Keratinocyte (primary cell): ENCODE data around the gene FAU. TPM values are rescaled to one million over a fixed set of nuclear protein-coding genes. Genes with fewer than 3 reads are reported as not detected.

ENCODE experiments used
- DNase-seq: peaks from one replicate; pipeline ENCODE4 v3.0.0-alpha.2; 2011; ENCODE audit warnings: low read depth, missing footprints, low spot score
- FAIRE-seq: peaks from 2 replicates; lab custom pipeline; 2011; peaks lifted over from hg19 to GRCh38; lab: Jason Lieb, UNC
- H2AFZ ChIP-seq: 2 replicates; pipeline ENCODE4 v1.6.0; 2012; ENCODE audit warnings: low read length, control low read depth, inconsistent platforms; ENCODE audit not compliant: control insufficient read depth
- H3K27ac ChIP-seq: 2 replicates; pipeline ENCODE4 v1.5.1; 2011; ENCODE audit warnings: low read length; ENCODE audit not compliant: control insufficient read depth, insufficient read depth
- H3K27me3 ChIP-seq: 3 replicates; pipeline ENCODE4 v1.6.0; 2011; ENCODE audit warnings: low read length; ENCODE audit not compliant: control insufficient read depth, insufficient read depth; ENCODE audit errors: extremely low read depth
- H3K36me3 ChIP-seq, 2 experiments: 2 replicates in 1 of 2; 3 replicates in 1 of 2; pipeline ENCODE4 v1.5.1; 2011; ENCODE audit warnings: low read length in 2 of 2, mild to moderate bottlenecking in 1 of 2; ENCODE audit not compliant: control insufficient read depth in 2 of 2, insufficient read depth in 2 of 2; ENCODE audit errors: extremely low read depth in 1 of 2
- H3K4me1 ChIP-seq: 3 replicates; pipeline ENCODE4 v1.5.1; 2011; ENCODE audit warnings: low read length; ENCODE audit not compliant: control insufficient read depth, insufficient read depth; ENCODE audit errors: extremely low read depth
- H3K4me2 ChIP-seq: 3 replicates; pipeline ENCODE4 v1.6.0; 2011; ENCODE audit warnings: low read depth, low read length; ENCODE audit not compliant: control insufficient read depth, insufficient read depth; ENCODE audit errors: extremely low read depth
- H3K4me3 ChIP-seq, 3 experiments: fragments of 200-600 bp in 1 of 3; sonication (generic) in 1 of 3; 2 replicates in 2 of 3; 3 replicates in 1 of 3; pipeline ENCODE4 v1.5.1; 2011 to 2016; ENCODE audit warnings: low read length in 3 of 3, mild to moderate bottlenecking in 3 of 3, control low read depth in 2 of 3, inconsistent platforms in 1 of 3, low read depth in 1 of 3, mixed read lengths in 1 of 3, mixed run types in 1 of 3, moderate library complexity in 1 of 3; ENCODE audit not compliant: control insufficient read depth in 2 of 3, insufficient read depth in 2 of 3; ENCODE audit errors: extremely low read depth in 1 of 3
- H3K79me2 ChIP-seq: 2 replicates; pipeline ENCODE4 v1.6.0; 2012; ENCODE audit warnings: low read length; ENCODE audit not compliant: control insufficient read depth, insufficient read depth
- H3K9ac ChIP-seq: 3 replicates; pipeline ENCODE4 v1.6.0; 2011; ENCODE audit warnings: low read length; ENCODE audit not compliant: control insufficient read depth, insufficient read depth; ENCODE audit errors: extremely low read depth
- H3K9me1 ChIP-seq: 3 replicates; pipeline ENCODE4 v1.6.0; 2011; ENCODE audit warnings: low read length; ENCODE audit not compliant: control insufficient read depth, insufficient read depth; ENCODE audit errors: extremely low read depth
- H3K9me3 ChIP-seq: 2 replicates; pipeline ENCODE4 v1.5.1; 2012; ENCODE audit warnings: low read depth, low read length; ENCODE audit not compliant: control insufficient read depth
- H4K20me1 ChIP-seq: 3 replicates; pipeline ENCODE4 v1.6.0; 2011; ENCODE audit warnings: low read length; ENCODE audit not compliant: control insufficient read depth, insufficient read depth; ENCODE audit errors: extremely low read depth
- CTCF ChIP-seq, 3 experiments: IDR thresholded peaks in 1 of 3; conservative IDR thresholded peaks in 1 of 3; optimal IDR thresholded peaks in 1 of 3; 2 replicates in 2 of 3; 3 replicates in 1 of 3; pipeline versions ENCODE3 to v1.5.1; 2011; ENCODE audit warnings: low read length in 3 of 3, mild to moderate bottlenecking in 3 of 3, moderate library complexity in 2 of 3, control low read depth in 1 of 3, inconsistent platforms in 1 of 3; ENCODE audit not compliant: insufficient read depth in 2 of 3; ENCODE audit errors: extremely low read depth in 1 of 3
- EZH2 ChIP-seq: IDR thresholded peaks from one replicate; pipeline ENCODE4 v1.6.1; 2012; ENCODE audit warnings: inconsistent platforms, mild to moderate bottlenecking, low read length, moderate library complexity
- dilution Hi-C: fragments of 300-500 bp; cut with MboI; formaldehyde crosslinking; loops from one replicate; pipeline ENCODE4 v1.7.0; 2020; ENCODE audit warnings: low sequenced_read_pairs; ENCODE audit not compliant: extremely low pct_ligation_motif_present
- polyA plus RNA-seq, 5 experiments: library from polyadenylated mRNA; depleted of rRNA in 3 of 5; stranded (reverse) in 3 of 5; stranded (forward) in 1 of 5; unstranded in 1 of 5; fragments of >200 nt; gene quantifications; 1 replicate in 1 of 5; 2 replicates in 3 of 5; 3 replicates in 1 of 5; pipeline versions ENCODE4 v1.2.1 to v1.2.3, GENCODE V29; 2011 to 2012; ENCODE audit warnings: missing spikeins in 2 of 5, low read depth in 1 of 5, low replicate concordance in 1 of 5

The FAU gene
- polyA plus RNA-seq, 1 donor (not counting 4 experiments of a cell fraction or from before 2014, with no cell fraction given), result 452 TPM

DNA sequence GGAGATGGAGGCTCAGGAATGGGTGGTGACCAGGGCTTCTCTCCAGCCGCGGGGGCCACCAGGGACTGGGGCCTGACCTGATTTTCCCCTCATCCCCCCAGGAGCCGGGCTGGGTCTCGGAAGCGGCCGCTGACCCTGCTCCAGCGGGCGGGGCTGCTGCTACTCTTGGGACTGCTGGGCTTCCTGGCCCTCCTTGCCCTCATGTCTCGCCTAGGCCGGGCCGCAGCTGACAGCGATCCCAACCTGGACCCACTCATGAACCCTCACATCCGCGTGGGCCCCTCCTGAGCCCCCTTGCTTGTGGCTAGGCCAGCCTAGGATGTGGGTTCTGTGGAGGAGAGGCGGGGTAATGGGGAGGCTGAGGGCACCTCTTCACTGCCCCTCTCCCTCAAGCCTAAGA, 34.1 kb downstream of the FAU start:
- Histone ChIP-seq H3K4me3 (no peak overlapping the region), H3K9me3 (no peaks in the 10 kb centered on the region), H3K36me3 (peaks cover 19 to 28% of the 10 kb centered on the region in 2 experiments), H3K27ac (no peak overlapping the region), H4K20me1 (no peaks in the 10 kb centered on the region), H3K79me2 (peaks cover 25% of the 10 kb centered on the region), H3K9me1 (no peaks in the 10 kb centered on the region), H3K4me1 (peaks cover 12% of the 10 kb centered on the region), H3K9ac (no peak overlapping the region), H2AFZ (no peak overlapping the region), H3K27me3 (no peaks in the 10 kb centered on the region), H3K4me2 (no peak overlapping the region)
- dilution Hi-C loops, result no loop called here
- TF ChIP-seq EZH2 (no peak), CTCF (optimal IDR thresholded peaks at IDR 0.05 in 1 of 3, IDR thresholded peaks at IDR 0.05 in 1 of 3, conservative IDR thresholded peaks at IDR 0.05 in 1 of 3; ENCODE audit: extremely low read depth in 1 of 3, insufficient read depth in 2 of 3, low read length in 3 of 3) (no peak)
- no peak for FAIRE-seq
- no peak for DNase-seq

DNA sequence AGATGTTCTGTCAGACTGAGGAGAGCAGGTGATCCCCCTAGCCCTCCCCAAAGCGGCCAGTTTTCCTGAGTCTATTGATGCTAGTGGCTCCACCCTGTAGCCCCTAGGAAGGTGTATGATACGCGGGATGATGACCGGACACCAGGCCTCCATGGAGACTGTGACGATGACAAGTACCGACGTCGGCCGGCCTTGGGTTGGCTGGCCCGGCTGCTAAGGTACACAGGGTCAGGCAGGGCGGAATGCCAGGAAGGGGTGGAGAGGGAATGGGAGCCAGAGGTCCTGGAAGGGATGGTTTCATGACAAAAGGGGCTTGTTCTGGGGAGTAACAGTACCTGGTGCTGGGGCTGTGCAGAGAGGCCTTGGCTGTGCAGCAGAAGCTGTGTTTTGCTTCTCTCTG, 34.7 kb downstream of the FAU start:
- Histone ChIP-seq H3K79me2 (peaks cover 29% of the 10 kb centered on the region), H3K36me3 (peaks cover 19 to 28% of the 10 kb centered on the region in 2 experiments), H2AFZ (no peak overlapping the region), H3K27me3 (no peaks in the 10 kb centered on the region), H3K27ac (no peak overlapping the region), H3K4me1 (peaks cover 15% of the 10 kb centered on the region), H3K9me3 (no peaks in the 10 kb centered on the region), H3K4me2 (no peak overlapping the region), H3K9me1 (no peaks in the 10 kb centered on the region), H4K20me1 (no peaks in the 10 kb centered on the region), H3K4me3 (no peak overlapping the region), H3K9ac (no peak overlapping the region)
- dilution Hi-C loops, result no loop called here
- no peak for DNase-seq
- TF ChIP-seq CTCF (optimal IDR thresholded peaks at IDR 0.05 in 1 of 3, IDR thresholded peaks at IDR 0.05 in 1 of 3, conservative IDR thresholded peaks at IDR 0.05 in 1 of 3; ENCODE audit: extremely low read depth in 1 of 3, insufficient read depth in 2 of 3, low read length in 3 of 3), result no peak
- no peak for TF ChIP-seq EZH2
- FAIRE-seq, result no peak
